GM19328 (cell line): Measurements from ENCODE around the gene MED26.
"Not testable (repeated sequence)": the region's sequence is repeated elsewhere in the genome, so short reads cannot be mapped to it uniquely, and the experiment has no call there.

Experiments used
- ATAC-seq: cut with Tn5 transposase; IDR thresholded peaks from one replicate; pipeline ENCODE4 v1.9.1; 2021; ENCODE audit warnings: mild to moderate bottlenecking, moderate library complexity; ENCODE audit not compliant: unreplicated experiment

Gene MED26

DNA sequence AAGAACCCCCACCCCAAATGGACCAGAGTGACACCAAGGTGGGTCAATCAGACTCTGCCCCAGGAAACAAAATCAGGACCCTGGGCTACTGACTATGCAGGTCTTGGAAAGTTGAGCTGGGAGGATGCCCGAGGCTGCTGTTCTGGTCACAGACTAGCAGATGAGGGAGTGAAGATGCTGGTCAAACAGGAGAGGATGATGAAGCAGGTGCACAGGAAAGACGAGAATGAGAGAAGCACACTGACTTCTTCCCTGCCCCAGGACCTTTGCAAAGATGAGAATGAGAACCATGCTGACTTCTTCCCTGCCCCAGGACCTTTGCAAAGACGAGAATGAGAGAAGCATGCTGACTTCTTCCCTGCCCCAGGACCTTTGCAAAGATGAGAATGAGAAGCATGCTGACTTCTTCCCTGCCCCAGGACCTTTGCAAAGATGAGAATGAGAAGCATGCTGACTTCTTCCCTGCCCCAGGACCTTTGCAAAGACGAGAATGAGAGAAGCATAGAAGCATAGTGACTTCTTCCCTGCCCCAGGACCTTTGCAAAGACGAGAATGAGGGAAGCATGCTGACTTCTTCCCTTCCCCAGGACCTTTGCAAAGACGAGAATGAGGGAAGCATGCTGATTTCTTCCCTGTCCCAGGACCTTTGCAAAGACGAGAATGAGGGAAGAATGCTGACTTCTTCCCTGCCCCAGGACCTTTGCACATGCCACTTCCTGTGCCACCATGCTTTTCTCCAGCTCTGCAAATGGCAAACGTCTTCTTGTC lies 23.6 kb upstream of the MED26 start:
- ATAC-seq = not testable (repeated sequence)

DNA sequence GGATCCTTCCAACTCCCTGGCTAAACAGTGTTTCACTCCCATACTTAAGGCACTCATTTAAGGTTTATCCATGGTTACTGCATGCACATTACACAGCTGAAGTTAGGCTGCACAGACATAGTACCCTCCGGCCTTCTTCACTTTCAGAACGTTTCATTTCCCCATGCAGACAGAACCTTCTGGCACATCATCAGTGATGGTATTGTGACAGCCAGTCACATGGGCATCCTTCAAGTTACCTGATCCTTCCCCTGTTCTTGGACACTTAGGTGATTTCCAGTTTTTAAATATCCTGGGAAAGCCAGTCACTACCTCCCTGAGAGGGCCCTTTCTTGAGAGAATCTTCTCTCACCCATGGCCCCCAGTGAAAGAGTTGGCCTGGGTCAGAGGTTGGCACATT lies 22.8 kb upstream of the MED26 start:
- ATAC-seq = no peak

DNA sequence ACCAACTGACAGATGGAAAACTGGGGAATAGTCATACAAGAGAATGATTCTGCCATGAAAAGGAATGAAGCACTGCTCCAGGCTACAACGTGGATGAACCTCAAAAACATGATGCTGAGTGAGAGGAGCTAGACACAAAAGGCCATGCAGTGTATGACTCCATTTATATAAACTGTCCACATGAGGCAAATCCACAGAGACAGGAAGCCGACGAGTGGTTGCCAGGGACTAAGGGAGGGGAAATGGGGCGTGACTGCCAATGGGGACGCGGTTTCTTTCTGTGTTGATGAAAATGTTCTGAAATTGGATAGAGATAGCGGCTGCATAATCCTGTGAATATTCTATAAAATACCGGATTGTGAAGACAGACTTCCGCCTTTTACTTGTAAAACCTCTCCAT lies 21.7 kb upstream of the MED26 start:
- ATAC-seq = no peak

DNA sequence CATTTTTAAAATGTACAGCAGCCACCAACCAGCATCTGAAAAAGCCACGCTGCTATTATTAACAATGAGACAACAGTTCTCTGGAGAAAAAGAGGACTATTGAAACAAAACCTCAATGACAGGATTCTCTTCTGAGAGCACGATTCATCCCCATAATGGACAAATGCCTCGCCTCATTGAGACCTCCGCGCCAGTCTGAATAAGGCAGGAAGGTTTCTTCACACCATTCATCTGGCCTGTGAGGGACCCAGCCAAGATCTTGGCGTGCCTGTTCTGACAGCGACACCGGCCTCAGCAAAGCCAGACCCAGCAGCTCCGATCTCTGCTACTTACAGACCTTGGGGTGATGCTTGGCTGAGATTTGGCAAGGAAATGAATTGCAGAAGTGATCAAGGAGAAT lies 17.1 kb upstream of the MED26 start:
- no peak for ATAC-seq

DNA sequence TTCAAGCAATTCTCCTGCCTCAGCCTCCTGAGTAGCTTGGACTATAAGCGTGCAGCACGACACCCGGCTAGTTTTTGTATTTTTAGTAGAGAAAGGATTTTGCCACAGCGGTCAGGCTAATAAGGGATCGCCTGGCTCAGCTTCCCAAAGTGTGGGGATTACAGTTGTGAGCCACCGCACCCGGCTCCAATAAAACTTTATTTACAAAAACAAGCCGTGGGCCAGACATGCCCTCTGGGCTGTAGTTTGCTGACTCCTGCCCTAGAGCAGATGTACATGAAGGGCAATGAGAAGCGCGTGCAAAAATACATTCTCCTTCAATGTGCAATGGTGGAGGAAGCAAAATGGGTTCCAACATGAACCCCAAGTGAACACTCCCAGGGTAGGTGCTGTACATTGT lies 13.7 kb upstream of the MED26 start:
- no peak for ATAC-seq

DNA sequence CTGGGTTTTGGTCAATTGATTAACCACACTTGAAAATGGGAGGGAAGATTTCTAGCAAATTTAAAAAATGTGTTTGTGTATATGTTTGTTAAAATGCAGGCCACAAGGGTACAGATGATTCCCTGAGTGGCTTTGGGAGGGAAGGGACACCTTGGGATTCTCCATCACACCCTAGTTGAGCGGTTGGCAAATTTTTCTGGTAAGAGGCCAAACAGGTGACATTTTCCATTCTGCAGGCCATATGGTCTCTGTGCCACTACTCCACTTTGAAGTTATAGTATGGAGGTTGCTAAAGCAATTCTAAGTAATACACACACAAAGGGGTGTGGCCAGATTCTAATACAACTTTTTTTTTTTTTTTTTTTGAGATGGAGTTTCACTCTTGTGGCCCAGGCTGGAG lies 12.9 kb upstream of the MED26 start:
- no peak for ATAC-seq

DNA sequence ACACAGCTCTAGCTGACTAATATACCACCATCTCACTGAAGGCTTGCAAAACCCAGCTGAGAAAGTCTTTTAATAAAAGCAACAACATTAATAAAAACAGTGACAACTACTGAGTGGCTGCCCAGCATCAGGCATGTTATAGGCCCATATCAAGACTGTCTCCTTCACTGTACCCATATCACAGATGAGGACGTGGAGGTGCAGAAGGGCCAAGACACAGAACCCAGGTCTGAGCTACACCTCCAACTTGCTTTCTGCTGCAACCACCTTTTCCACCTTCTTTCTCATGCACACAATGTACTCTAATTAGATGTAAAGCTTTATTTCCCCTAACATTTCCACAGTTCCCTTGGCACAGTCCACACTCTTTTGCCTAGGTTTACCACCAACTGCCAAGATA lies 10.7 kb upstream of the MED26 start:
- ATAC-seq = no peak

DNA sequence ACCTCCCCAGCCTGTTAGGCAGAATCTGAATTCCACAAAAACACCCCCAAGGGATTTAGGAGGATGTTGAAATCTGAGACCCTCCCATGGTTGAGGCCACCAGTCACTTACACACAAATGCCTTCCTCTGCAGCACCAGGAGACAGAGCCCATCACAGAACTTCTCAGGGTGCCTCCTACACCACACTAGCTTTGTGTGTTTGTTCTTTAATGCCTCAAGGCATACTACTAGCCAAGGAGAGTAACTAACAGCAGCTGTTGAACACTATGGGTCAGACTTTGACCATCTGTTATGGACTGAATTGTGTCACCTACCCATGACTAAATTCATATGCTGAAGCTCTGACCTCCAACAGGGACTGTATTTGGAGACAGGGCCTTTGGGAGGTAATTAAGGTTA lies 9.5 kb upstream of the MED26 start:
- no peak for ATAC-seq

DNA sequence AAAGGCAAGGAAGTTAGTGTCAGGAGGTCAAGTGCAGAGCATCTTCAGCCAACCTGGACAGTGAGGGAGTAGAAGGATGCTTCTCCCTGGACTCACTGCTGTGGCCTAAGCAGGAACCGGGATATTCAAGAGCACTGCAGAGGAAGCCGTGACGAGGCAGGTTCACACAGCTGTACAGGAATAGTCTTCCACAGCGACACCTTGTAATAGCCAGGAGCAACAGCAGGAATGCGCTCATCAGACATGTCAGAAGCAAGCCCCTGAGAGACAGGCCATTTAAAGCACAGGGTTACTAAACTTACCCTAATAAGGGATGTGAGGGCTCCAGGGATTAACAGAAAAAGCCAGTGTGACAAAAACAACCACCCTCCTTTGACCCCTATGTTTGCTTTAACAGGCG lies 3.5 kb upstream of the MED26 start:
- ATAC-seq = no peak

DNA sequence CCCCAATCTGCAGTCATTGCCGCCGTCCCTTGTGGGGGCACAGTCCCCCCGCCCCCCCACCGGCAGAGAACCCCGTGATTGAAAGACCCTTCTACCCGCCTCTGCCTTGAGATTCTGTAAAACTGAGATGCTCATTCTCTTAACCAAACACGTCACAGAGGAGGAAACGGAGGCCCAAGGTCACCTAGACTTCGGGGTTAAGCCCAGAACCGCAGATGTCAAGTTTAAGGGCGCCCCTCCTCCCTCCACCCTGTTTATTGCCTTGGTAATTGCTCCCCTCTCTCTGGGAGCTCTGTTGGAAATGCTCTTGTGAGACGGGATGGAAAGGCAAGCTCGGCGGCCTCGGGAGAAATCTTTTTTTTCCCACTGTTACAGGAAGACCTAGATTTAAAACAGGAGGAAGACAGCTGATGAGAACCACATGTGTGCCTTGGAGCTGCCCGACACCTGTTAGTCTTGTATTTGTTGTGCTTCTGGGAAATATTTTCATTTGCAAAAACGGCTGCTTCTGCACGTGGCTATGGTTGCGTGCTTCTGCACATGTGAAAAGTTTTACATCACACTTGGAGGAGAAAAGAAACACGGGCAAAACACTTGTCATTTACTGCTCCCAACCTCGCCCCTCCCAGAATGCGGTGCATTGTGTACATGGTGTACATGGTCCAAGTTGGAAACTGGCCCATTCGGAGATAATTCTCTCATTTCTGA lies 1.1 kb upstream of the MED26 start:
- ATAC-seq = no peak

DNA sequence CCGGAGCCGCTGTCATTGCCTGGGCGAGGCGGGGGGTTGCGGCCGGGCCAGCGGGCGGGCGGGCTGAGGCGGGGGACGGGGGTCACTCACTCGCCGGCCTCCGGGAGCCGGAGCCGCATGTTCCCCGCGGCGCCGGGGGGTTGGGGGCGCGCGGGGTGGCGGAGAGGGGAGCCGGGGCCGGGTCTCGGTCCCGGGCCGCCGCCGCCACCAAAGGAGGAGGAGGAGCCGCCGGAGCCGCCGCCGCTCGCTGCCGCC lies 149 bp downstream of the MED26 start:
- no peak for ATAC-seq

DNA sequence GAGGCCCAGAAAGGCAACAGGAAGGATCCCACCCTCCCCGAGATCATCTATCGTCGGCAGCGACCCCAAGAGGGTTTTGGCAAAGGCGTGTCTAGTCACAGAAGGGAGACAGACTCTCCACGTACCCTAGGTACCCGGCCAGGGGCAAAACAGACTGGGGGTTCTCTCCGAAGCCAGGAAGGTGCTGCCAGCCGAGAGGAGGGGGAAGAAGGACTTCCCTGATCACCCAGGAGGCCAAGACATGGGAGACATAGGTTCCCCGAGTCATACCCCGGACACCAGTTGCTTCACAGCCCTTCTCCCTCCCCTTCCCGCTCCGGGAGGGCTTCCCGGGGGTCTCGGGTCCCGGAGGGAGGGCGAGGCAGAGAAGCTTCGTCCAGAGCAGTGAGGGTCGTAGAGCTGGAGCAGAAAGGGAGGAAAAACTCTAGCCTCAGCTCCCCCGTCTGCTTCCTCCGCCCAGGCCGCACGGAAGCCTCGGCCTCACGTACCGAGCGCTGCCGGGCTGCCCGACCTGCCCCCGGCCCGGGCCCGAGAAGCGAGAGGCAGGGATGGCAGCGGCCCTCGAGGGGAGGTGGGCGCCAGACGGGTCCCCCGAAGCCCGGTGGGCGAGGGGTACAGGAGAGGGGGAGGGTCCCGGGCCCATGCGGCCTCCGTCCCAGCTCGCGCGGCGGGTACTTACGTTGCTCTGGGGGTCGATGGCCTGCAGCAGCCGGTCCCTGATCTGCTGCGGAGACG lies 644 bp downstream of the MED26 start:
- ATAC-seq = no peak

DNA sequence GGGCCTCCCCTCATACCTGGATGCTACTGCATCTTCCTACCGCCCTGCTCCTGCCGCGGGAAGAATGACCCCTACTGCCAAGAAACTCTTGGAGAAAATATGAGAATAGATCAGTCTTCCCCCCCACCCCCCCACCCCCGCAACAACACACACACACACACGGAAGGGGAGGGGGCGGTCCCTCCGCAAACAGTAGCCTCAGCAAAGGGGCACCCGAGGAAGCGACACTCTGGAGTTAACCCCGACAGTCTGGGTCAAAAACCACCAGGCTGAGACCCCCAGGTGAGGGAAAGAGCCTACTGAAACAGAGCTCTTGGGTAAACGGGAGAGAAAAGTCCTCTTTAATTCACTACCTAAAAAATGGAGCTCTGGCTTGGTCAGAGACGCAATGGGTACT lies 1.2 kb downstream of the MED26 start:
- no peak for ATAC-seq

DNA sequence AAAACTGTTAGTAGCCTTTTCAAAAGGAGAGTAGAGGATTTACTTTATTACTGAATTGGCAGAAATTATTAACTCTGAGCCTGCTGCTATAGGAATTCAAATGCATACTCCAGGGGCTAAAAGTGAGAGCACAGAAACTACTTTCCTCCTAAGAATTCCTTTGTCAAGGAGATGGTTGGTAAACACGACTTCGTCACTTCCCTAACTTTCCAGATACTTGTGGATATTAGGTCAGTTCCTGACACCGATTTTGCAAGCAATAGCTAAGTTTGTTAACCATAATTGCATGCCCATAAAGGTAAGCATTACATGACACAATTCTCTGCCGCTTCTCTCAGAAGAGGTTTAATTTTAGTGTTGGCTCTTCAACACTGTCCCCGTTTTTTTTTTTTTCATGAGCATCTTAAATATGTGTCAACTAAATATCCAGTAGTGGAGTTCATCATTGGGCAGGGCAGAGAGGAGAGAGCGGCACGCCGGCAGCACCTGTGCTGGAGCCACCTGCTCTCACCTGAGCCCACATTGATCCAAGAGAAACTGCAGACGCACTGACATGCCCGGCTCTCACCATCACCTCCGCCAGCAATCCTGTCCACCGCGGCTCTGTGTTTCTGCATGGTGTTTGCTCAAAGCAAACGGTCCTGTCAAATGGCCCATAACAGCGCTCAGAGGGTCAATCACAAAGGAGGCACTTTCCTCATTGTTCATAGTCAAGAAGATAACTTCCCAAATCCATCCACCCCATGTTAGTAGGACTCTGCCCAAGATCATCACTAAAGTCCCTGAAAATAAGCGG lies 2.6 kb downstream of the MED26 start:
- ATAC-seq = no peak

DNA sequence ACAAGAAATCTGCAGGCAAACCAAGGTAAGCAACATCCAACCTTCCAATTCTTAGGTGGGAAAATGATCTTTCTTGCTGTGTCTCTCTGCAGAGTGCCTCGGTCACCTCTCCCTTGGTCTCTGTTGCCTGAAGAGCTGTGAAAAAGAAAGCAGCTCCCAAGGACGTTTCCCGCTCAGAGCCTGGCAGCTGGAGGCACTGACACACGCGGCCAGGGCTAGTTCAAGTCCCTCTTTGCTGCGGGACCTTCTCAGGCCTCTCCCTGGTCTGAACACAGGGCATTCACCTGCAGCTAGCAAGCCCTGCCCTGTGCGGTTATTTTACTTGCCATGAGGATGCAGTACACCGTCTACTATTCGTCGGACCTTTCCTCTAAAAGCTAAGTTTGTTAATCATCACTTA lies 3.8 kb downstream of the MED26 start:
- no peak for ATAC-seq

DNA sequence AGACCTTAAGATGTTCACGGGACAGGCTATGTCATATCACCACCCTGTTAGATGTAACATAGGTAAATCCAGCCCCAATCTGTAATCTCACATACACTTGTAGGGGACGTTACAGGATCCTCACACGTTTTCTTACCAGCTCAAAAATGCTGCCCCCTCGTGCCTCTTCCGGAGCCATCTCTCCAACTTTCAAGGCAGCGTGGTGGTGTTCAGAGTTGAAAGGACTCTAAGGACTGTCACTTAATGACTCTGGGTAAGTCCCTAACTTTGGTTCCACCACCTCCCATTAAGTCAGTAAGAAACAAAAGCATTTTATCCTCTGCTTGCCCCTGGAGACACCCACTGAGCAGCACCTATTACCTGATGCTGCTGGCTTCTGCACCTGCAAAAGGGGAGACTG lies 4.4 kb downstream of the MED26 start:
- no peak for ATAC-seq

DNA sequence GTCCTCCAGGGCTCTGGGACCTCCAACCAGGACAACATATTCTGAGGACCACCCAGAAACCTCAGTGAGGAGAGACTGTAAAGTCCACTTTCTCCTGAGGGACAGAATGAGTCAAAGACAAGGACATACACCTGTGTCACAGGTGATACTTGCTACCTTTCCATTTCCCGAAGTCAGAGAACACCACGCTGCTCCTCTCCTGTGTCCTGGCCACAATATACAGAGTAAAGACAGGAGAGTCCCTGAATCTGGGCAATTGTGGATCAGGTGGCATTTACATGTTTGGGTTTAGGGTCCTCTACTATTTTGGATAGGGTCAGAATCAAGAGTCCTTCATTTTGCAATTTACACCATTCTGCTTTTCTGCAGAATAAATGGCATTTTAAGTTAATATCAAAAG lies 4.9 kb downstream of the MED26 start:
- ATAC-seq = no peak

DNA sequence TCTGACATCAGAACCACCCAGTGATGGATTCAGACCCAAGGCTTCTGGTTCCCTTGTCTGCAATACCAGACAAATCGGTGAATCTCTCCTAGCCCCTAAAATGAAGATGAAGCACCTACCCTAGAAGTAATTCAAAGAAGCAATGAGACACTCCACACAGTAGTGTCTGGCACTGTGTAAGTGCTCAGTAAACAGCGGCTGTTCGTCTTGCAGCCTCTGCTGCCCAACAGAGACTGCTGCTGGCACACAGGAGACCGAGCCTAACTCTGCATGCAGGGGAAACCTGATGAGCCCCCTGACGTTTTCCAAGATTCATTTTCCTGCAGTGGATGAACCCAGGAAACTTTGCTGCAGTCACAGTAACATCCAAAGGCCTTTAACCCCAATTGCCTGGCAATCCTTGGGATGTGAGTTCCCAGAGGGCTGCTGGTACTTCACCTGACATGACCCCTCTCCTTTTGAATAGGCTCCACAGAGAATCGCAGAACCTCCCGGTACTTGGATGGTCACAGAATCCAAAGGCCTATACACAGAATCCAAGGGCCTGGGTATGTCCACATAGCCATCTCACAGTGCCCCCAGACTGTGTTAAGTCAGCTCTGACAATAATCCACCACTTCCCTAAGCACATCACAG lies 6.7 kb downstream of the MED26 start:
- ATAC-seq = no peak

DNA sequence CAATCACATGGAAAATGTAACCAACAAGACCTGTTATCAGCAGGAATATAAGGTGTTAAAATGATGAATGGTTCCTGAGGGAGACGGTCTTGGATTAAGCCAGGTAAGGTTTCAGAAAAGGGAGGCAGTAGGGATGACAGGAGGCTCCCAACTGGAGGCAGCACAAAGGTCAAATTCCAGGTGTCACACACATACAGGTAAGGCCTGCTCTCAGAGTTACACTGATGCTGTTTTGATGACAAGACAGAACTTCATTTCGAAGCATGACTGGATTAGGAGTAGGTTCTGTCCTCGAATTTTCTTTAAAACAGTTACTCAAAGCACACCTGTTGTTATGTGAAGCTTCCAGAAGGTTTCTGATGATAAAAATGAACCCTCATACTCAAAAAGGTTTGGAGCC lies 7.4 kb downstream of the MED26 start:
- ATAC-seq = no peak

DNA sequence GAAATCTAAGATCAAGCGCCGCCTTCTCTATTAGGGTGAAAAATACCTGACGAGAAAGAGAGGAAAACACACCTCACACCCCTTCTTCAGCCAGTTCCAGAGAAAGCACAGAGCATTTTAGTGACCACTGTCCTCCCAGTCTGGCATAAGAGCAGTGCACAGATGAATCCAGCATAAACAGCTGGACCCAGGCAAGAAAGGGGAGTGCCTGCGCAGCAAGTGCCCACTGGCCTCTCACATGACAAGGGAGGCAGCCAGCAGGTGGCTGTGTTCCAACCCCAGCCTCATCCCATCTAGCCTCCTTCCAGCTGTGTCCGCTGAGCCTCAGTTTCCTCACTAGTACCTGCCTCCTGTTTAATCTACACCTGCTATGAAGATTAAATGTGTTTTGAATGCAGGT lies 8.0 kb downstream of the MED26 start:
- no peak for ATAC-seq

DNA sequence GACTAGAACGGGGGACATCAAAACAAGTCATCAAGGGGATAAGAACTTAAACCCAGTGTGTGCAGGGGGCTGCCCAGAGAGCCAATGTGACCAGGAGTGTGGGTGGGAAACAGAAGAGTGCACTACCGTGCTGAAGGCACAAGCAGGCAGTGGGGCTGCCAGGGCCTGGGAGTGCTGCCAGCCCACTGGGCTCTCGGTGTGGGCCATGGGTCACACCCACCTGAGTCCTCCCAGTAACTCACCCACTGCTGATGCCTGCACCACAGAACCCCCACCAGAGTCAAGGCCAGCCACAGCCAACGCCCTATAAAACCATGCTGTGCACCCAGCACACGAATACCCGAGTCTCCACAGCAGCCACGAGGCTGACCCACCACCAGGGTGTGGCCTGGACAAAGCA lies 8.5 kb downstream of the MED26 start:
- ATAC-seq = no peak
